Globus pallidus (tissue), 1 donor: ENCODE results near the gene DCANP1.

Experiments used
- DNase-seq: peaks from one replicate; pipeline ENCODE4 v3.0.0-alpha.2; 2015; ENCODE audit warnings: low spot score

Gene DCANP1

GRCh38 chr5:135456238-135457099 is 9.3 kb upstream of the DCANP1 start:
- DNase-seq = no peak

- DNase-seq = no peak
These were observed 8.7 kb upstream of the DCANP1 start for GRCh38 chr5:135455876-135456237.

GRCh38 chr5:135454946-135455345 is 7.8 kb upstream of the DCANP1 start:
- no peak for DNase-seq

DNA sequence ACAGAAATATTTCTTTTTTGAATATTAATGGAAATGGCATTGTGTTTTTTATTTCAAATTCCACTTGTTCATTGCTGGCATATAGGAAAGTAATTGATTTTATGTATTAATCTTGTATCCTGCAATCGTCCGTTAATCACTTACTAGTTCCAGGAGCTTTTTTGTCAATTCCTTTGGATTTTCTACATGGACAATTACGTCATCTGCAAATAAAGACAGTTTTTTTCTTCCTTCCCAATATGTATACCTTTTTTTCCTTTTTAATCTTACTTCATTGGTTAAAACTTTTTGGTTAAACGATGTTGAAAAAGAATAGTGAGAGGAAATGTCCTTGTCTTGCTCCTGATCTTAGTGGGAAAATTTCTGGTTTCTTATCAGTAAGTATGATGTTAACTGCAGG is 6.5 kb upstream of the DCANP1 start:
- no peak for DNase-seq

DNA sequence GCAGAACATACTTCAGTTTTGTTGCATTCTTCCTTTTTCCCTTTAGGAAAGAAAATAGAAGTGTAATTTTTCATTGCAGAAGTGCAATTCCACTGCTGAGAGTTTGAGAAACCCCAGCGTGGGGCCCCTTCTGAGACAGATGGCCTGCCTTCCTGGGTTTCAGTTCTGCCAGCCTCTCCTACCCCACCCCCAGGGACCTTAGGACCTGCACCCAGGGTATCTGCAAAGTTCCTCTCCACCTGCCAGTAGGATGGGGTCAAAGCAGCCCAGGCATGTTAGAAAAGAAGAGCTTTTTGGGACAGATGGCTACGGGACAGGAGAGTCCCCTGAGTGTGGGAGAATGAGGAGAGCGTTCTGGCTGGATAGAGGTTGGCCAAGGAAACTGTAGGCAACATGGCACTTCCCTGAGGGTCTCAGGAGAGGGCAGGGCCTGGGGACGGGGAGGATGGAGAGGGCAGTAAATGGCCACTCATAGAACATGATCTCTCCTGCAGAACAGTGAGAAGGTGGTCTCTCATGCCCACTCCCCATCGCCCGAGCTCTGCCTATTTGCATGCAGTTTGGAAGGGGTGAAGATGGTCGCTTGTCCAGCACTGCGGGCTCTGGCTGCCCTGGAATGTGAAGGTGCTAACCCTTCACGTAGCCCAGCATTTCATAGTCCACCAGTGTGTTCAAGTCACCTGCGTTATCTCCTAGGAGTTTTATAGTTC is 5.3 kb upstream of the DCANP1 start, which contains the start of gene TIFAB:
TIFAB (minus strand) TSS at position 31 of the 710 bp plus-strand sequence. CDS start 2,412 bp downstream, outside the sequence.
- DNase-seq = no peak

GRCh38 chr5:135451581-135452320 is 4.6 kb upstream of the DCANP1 start:
- no peak for DNase-seq

DNA sequence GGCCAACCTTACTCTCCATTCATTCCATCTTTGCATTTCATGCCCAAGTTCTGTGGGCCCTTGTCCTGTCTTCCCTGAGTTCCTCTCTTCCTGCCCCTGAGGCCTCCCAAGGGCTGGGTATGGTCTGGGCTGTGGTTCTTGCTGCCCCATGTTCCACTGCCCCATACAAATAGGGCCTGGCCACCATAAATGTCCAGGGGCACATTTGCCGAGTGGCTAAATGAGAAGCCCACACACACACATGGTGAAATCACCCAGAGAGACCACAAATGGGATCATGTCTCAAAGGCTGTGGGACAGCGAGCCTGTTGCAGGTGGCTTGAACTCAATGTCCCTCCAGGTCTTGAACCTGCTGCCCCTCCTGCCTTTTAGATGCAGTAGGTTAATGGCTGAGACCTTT is 3.8 kb upstream of the DCANP1 start:
- no peak for DNase-seq

DNA sequence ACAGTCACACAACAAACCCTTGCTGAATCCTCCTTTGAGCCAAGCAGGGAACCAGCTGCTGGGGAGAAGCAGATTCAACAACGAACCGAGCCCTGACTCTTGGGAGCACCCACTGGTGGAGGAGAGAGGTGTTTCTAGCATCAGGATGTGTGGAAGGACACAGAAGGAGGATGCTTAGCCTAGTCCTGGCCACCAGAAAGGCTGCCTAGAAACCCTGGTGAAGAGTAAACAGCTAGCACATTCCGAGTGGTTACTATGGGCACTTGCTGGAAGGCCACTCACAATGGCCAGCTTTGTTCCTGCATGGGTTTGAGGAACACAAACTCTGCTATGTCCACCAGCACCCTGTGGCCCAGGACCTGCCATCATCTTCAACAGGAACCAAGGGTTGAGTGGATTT is 3.2 kb upstream of the DCANP1 start:
- no peak for DNase-seq

GRCh38 chr5:135449644-135450043 is 2.5 kb upstream of the DCANP1 start:
- DNase-seq = no peak

- DNase-seq = no peak
These were observed 1.8 kb upstream of the DCANP1 start for GRCh38 chr5:135448791-135449507.

DNA sequence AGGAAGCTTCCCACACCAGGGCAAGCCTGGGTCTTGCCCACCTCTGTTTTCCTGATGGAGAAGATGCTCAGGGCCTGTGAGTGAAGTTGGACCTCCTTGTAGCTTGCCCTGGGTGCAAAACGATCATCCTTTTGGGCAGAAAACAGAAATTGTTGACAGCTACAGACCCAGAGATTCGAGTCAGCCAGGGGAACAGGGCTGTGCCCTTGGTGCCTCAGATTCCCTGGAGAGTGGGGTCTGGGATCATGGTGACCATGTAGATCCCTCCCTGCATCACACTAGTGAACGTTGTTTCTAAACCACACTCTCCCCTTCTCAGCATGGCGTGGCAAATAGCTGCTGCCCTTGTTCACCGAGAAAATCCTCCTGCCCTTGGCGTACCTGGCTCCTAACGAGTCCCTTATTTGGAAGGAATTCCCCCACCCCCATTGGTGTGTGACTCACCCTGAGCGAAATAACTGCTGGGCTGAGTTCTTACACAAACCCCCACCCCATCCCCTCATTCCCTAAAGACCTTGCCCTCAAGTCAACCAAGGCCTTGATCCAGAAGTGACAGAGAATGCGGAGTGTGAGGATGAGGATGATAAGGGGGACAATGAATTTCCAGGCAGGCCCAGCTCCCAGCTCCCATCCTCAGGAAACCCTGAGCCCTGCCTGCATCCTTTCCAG is 1.1 kb upstream of the DCANP1 start:
- DNase-seq = no peak

DNA sequence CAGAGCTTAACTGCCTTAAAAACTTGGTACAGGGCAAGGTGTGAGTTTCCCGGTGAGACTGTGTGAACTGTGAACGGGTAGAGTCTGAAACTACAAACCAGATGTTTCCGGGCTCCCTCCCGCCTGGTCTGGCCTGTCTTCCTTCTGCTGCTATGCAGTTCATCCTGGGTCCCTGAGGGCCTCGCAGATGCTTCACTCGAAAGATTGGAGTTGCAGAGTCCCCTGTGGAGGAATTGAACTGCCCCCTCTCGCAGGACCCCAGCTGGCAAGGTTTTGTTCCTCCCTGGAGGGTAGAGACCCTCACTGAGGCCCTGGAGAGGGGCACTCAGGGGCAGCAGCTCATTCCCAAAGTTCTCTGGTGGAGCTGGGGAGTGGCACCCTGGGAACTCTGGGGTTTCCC is 533 bp downstream of the DCANP1 start:
- DNase-seq = no peak

GRCh38 chr5:135446206-135446605 is 942 bp downstream of the DCANP1 start:
- no peak for DNase-seq

DNA sequence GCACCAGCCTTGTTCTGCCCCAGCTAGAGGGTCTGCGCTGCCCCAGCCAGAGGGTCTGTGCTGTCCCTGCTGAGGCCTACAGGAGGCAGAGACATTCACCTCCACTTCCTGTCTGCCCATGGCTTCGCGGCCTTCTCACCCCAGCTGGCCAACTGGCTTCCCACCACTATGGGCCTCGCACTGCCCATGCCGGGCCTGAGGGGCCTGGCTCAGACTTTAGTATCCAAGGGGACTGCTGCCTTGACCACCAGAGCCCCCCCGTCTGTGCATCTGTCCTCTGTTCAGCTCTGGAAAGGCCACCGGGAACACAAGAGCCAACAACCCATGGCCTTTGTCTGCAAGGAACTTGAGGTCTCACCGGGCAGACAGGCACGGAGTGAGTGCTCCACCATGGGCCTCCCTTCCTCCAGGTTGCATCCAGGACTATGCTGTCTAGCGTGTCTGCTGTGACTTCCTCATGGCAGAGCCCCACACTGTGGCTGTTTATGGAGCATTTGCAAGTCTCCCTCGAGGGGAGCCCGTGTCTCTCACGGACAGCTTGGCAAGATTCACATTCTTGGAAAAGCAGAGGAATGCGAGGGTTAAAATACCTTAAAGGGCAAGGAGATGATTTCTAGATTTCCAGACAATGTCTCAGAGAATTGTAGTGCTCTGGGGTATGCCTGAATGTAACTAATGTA is 1.7 kb downstream of the DCANP1 start:
- no peak for DNase-seq

- DNase-seq = no peak
These were observed 2.3 kb downstream of the DCANP1 start for GRCh38 chr5:135444881-135445280.

- no peak for DNase-seq
These were observed 2.8 kb downstream of the DCANP1 start for GRCh38 chr5:135444360-135444759.

DNA sequence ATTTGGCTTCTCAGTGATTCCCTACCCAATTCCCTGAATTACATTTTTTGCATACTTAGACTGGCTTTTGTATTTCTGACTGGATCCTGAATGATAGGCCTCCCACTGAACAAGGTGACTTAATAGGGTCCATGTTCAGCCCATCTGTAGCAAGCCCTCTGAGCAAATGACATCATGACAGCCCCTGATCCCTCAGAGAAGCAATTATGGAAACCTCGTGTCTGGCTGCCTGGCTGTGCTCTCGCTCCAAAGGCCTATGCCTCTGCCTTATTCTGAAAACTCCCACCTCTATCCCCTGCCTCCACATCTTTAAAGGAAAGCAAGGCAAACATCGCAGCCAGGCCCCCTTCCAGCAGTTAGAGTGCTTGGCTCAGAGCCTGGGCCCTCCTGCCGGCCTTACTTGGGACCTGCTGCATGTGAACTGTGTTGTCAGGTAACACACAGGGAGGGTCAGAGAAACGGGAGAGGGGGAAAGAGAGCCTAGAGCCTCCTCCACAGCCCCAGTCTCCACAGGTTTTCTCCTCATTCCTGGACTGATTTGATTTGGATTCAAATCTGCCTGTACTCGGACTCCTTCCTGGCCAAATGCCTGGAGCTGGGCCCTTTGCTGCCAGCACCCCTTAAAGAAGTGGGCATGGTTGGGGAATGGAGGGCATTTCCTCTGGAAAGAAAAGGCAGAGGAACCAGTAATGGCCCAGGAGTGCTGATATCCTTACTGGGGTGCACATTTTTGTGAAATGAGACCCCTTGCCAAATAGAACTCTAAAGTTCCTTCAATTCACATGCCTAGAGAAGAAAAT is 3.8 kb downstream of the DCANP1 start:
- DNase-seq = no peak

- DNase-seq = no peak
These were observed 4.6 kb downstream of the DCANP1 start for GRCh38 chr5:135442431-135443160.

GRCh38 chr5:135441919-135442318 is 5.2 kb downstream of the DCANP1 start:
- no peak for DNase-seq
